Transverse colon (tissue), 4 donors: ENCODE measurements around the gene C19orf73.

ENCODE experiments used
- CTCF ChIP-seq, 5 experiments: fragments of 200-600 bp in 3 of 5; fragments of 450-650 bp in 2 of 5; sonication (generic) in 3 of 5; IDR thresholded peaks; 1 replicate in 2 of 5; 2 replicates in 3 of 5; pipeline ENCODE4 v1.5.1; 2016 to 2017; ENCODE audit warnings: antibody characterized with exemption in 5 of 5, inconsistent platforms in 3 of 5, mild to moderate bottlenecking in 2 of 5, moderate library complexity in 1 of 5
- POLR2AphosphoS5 ChIP-seq, 3 donors: sonication (generic); formaldehyde crosslinking; IDR thresholded peaks; one replicate each; pipeline ENCODE4 v1.6.1; 2016; ENCODE audit warnings: antibody characterized with exemption in 3 of 3

- TF ChIP-seq CTCF (IDR thresholded peaks at IDR 0.05) (no peak), POLR2AphosphoS5 (IDR thresholded peaks at IDR 0.05) (peak; percentile 97 to 99 (median 97))
These were observed 38.7 kb upstream of the C19orf73 start, which contains the start of gene TRPM4 for GRCh38 chr19:49157445-49158224.
